HEK293 (cell line): ENCODE results near the gene ACTRT2.

Source experiments
- CTCF ChIA-PET: fragments of 350-600 bp; formaldehyde crosslinking; extraction: SDS; loops from one replicate; lab custom pipeline; 2021; ENCODE audit warnings: antibody characterized with exemption; lab: Yijun Ruan, JAX
- POLR2A ChIA-PET: fragments of 300-600 bp; formaldehyde crosslinking; extraction: SDS; loops from one replicate; lab custom pipeline; 2020; ENCODE audit warnings: antibody characterized with exemption, inconsistent platforms; lab: Yijun Ruan, JAX
- H3K27ac ChIP-seq: fragments of 200-500 bp; sonication (Bioruptor generic); 2 replicates; pipeline ENCODE4 v1.5.1; 2014; ENCODE audit warnings: low read depth, low read length, control low read depth, inconsistent platforms; ENCODE audit errors: extremely low read depth
- H3K36me3 ChIP-seq, 2 experiments: fragments of 200-500 bp in 1 of 2; sonication (Bioruptor generic) in 1 of 2; 1 replicate in 1 of 2; 2 replicates in 1 of 2; pipeline ENCODE4 v1.5.1; 2014 to 2017; ENCODE audit warnings: inconsistent platforms in 2 of 2, low read length in 2 of 2; ENCODE audit not compliant: control insufficient read depth in 2 of 2, insufficient read depth in 1 of 2
- H3K4me1 ChIP-seq: fragments of 200-500 bp; sonication (Bioruptor generic); 2 replicates; pipeline ENCODE4 v1.5.1; 2014; ENCODE audit warnings: mild to moderate bottlenecking, low read length, inconsistent platforms; ENCODE audit not compliant: control insufficient read depth, insufficient read depth
- H3K4me3 ChIP-seq: 2 replicates; pipeline ENCODE4 v1.5.1; 2011; ENCODE audit warnings: low read depth, mild to moderate bottlenecking, control low read depth, low read length, moderate library complexity
- H3K9me3 ChIP-seq: fragments of 200-500 bp; sonication (Bioruptor generic); 2 replicates; pipeline ENCODE4 v1.5.1; 2014; ENCODE audit warnings: low read depth, low read length, inconsistent platforms; ENCODE audit not compliant: control insufficient read depth, insufficient read depth
- CTCF ChIP-seq: fragments of 450-650 bp; formaldehyde crosslinking; IDR thresholded peaks from 2 replicates; pipeline ENCODE4 v1.5.1; 2016; ENCODE audit warnings: missing biosample characterization, missing genetic modification characterization
- PRDM6 ChIP-seq: fragments of 450-650 bp; formaldehyde crosslinking; IDR thresholded peaks from 2 replicates; pipeline ENCODE4 v1.5.1; 2017; ENCODE audit warnings: missing biosample characterization, missing genetic modification characterization
- TRIM28 ChIP-seq: IDR thresholded peaks from 2 replicates; pipeline ENCODE4 v1.6.1; 2011; ENCODE audit warnings: low read length, control low read depth, borderline replicate concordance
- ZBTB20 ChIP-seq: fragments of 450-650 bp; formaldehyde crosslinking; IDR thresholded peaks from 2 replicates; pipeline ENCODE4 v1.5.1; 2016; ENCODE audit warnings: missing biosample characterization, missing genetic modification characterization
- ZNF211 ChIP-seq: fragments of 450-650 bp; formaldehyde crosslinking; IDR thresholded peaks from 2 replicates; pipeline ENCODE4 v1.5.1; 2016; ENCODE audit warnings: low read depth, missing biosample characterization, missing genetic modification characterization
- ZNF266 ChIP-seq: fragments of 450-650 bp; formaldehyde crosslinking; IDR thresholded peaks from 2 replicates; pipeline ENCODE4 v1.5.1; 2016; ENCODE audit warnings: missing biosample characterization, missing genetic modification characterization, low read depth
- ZNF354C ChIP-seq: fragments of 450-650 bp; formaldehyde crosslinking; IDR thresholded peaks from 2 replicates; pipeline ENCODE4 v1.5.1; 2016; ENCODE audit warnings: missing biosample characterization, missing genetic modification characterization, low read depth, borderline replicate concordance
- ZNF366 ChIP-seq: fragments of 450-650 bp; formaldehyde crosslinking; conservative IDR thresholded peaks from 2 replicates; pipeline ENCODE4 v1.5.1; 2016; ENCODE audit warnings: missing biosample characterization, missing genetic modification characterization
- ZNF585B ChIP-seq: fragments of 450-650 bp; formaldehyde crosslinking; IDR thresholded peaks from 2 replicates; pipeline ENCODE4 v1.5.1; 2016; ENCODE audit warnings: missing biosample characterization, missing genetic modification characterization
- ZNF596 ChIP-seq: fragments of 450-650 bp; IDR thresholded peaks from 2 replicates; pipeline ENCODE4 v1.5.0; 2018; ENCODE audit warnings: missing biosample characterization, mild to moderate bottlenecking, missing genetic modification characterization, moderate library complexity
- ZNF747 ChIP-seq: fragments of 450-650 bp; formaldehyde crosslinking; IDR thresholded peaks from 2 replicates; pipeline ENCODE4 v1.5.1; 2016; ENCODE audit warnings: missing biosample characterization, missing genetic modification characterization
- ZNF791 ChIP-seq: fragments of 450-650 bp; formaldehyde crosslinking; IDR thresholded peaks from 2 replicates; pipeline ENCODE4 v1.5.1; 2016; ENCODE audit warnings: missing biosample characterization, missing genetic modification characterization
- TF ChIP-seq, protein P1 (sequence below): fragments of 450-650 bp; formaldehyde crosslinking; conservative IDR thresholded peaks from 2 replicates; pipeline ENCODE4 v1.5.1; 2016; ENCODE audit warnings: low read depth, missing biosample characterization, missing genetic modification characterization
- TF ChIP-seq, protein P2 (sequence below): fragments of 450-650 bp; formaldehyde crosslinking; optimal IDR thresholded peaks from 2 replicates; pipeline ENCODE3; 2016; ENCODE audit warnings: missing biosample characterization, mild to moderate bottlenecking, missing genetic modification characterization
- TF ChIP-seq, protein P3 (sequence below): fragments of 450-650 bp; formaldehyde crosslinking; IDR thresholded peaks from 2 replicates; pipeline ENCODE4 v1.5.1; 2016; ENCODE audit warnings: missing biosample characterization, missing genetic modification characterization, borderline replicate concordance

The ACTRT2 gene

DNA sequence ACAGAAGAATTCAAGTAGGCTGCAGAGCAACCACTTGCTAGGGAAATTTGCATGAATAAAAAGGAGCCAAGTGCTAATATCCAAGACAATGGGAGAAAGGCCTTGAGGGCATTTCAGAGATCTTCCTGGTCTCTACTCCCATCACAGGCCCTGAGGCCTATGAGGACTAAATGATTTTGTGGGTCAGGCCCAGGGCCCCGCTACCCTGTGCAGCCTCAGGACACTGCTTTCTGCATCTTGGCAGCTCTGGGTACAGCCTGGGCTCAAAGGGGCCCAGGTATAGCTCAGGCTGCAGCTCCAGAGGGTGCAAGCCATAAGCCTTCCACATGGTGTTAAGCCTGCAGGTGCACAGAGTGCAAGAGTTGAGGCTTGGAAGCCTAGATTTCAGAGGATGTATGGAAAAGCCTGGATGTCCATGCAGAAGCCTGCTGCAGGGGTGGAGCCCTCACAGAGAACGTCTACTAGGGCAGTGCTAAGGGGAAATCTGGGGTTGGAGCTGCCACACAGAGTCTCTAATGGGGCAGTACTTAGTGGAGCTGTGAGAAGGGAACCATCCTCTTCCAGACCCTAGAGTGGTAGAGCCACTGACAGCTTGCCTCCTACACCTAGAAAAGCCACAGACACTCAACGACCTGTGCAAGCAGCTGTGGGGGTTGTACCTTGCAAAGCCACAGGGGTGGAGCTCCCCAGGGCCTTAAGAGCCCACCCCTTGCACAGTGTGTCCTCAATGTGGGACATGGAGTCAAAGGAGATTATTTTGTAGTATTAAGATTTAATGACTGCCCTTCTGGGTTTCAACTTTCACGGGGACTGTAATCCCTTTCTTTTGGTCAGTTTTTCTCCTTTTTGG lies 13.7 kb upstream of the ACTRT2 start (continued):
- TF ChIP-seq, protein P1, sequence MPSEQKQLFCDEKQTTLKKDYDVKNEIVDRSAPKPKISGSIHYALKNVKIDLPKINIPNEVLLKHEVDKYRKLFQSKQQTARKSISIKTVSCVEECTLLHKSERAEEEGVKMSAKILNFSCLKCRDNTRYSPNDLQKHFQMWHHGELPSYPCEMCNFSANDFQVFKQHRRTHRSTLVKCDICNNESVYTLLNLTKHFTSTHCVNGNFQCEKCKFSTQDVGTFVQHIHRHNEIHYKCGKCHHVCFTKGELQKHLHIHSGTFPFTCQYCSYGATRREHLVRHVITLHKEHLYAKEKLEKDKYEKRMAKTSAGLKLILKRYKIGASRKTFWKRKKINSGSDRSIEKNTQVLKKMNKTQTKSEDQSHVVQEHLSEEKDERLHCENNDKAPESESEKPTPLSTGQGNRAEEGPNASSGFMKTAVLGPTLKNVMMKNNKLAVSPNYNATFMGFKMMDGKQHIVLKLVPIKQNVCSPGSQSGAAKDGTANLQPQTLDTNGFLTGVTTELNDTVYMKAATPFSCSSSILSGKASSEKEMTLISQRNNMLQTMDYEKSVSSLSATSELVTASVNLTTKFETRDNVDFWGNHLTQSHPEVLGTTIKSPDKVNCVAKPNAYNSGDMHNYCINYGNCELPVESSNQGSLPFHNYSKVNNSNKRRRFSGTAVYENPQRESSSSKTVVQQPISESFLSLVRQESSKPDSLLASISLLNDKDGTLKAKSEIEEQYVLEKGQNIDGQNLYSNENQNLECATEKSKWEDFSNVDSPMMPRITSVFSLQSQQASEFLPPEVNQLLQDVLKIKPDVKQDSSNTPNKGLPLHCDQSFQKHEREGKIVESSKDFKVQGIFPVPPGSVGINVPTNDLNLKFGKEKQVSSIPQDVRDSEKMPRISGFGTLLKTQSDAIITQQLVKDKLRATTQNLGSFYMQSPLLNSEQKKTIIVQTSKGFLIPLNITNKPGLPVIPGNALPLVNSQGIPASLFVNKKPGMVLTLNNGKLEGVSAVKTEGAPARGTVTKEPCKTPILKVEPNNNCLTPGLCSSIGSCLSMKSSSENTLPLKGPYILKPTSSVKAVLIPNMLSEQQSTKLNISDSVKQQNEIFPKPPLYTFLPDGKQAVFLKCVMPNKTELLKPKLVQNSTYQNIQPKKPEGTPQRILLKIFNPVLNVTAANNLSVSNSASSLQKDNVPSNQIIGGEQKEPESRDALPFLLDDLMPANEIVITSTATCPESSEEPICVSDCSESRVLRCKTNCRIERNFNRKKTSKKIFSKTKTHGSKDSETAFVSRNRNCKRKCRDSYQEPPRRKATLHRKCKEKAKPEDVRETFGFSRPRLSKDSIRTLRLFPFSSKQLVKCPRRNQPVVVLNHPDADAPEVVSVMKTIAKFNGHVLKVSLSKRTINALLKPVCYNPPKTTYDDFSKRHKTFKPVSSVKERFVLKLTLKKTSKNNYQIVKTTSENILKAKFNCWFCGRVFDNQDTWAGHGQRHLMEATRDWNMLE (tag by site-specific recombination), result no peak
- TF ChIP-seq ZNF585B (tag by site-specific recombination) (peak; percentile 73), ZBTB20 (tag by site-specific recombination) (no peak), ZNF791 (no peak), ZNF266 (no peak), PRDM6 (tag by site-specific recombination) (no peak), ZNF596 (no peak), ZNF747 (tag by site-specific recombination) (no peak)
- TF ChIP-seq, protein P2, sequence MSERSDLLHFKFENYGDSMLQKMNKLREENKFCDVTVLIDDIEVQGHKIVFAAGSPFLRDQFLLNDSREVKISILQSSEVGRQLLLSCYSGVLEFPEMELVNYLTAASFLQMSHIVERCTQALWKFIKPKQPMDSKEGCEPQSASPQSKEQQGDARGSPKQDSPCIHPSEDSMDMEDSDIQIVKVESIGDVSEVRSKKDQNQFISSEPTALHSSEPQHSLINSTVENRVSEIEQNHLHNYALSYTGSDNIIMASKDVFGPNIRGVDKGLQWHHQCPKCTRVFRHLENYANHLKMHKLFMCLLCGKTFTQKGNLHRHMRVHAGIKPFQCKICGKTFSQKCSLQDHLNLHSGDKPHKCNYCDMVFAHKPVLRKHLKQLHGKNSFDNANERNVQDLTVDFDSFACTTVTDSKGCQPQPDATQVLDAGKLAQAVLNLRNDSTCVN (tag by site-specific recombination), result no peak
- TF ChIP-seq, protein P3, sequence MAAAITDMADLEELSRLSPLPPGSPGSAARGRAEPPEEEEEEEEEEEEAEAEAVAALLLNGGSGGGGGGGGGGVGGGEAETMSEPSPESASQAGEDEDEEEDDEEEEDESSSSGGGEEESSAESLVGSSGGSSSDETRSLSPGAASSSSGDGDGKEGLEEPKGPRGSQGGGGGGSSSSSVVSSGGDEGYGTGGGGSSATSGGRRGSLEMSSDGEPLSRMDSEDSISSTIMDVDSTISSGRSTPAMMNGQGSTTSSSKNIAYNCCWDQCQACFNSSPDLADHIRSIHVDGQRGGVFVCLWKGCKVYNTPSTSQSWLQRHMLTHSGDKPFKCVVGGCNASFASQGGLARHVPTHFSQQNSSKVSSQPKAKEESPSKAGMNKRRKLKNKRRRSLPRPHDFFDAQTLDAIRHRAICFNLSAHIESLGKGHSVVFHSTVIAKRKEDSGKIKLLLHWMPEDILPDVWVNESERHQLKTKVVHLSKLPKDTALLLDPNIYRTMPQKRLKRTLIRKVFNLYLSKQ (tag by site-specific recombination), result no peak

DNA sequence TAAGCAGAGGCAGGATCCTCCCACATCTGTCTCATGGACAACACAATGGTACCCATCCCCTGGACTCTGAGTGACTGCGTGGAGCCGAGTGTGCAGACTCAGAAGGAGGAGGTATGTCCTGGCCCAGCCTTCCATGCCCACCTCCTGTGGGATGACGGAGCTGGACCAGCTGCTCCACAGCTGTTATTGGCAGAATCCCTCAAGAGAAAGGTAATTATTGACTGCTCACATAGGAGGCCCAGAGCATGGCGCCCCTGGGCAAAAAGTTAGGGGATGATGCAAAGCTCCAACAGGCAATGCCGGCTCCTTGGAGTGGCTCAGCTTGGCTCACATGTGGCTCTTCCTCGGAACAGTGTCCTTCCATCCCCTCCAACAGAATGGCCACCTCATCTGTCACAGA lies 12.2 kb upstream of the ACTRT2 start:
- Histone ChIP-seq H3K36me3 (no peaks in the 10 kb centered on the region), H3K9me3 (no peaks in the 10 kb centered on the region), H3K4me3 (no peak overlapping the region), H3K27ac (no peak overlapping the region), H3K4me1 (no peaks in the 10 kb centered on the region)
- ChIA-PET CTCF (no interaction called here), POLR2A (no interaction called here)
- no peak for TF ChIP-seq CTCF (tag by site-specific recombination)
- TF ChIP-seq TRIM28, result peak; percentile 19; the same call in 1 of the 2 replicates
- TF ChIP-seq ZNF211 (tag by site-specific recombination), result no peak
- no peak for TF ChIP-seq ZNF354C (tag by site-specific recombination)
- no peak for TF ChIP-seq ZNF366 (tag by site-specific recombination)
